MCF 10A (cell line): Measurements from ENCODE around the gene KLF11. TPM values are rescaled to one million over a fixed set of nuclear protein-coding genes. Genes with fewer than 3 reads are reported as not detected.

ENCODE experiments used
- BruUV-seq: library from RNA; stranded (reverse); fragments of 400-500 nt; replicated peaks from 2 replicates; lab custom pipeline; 2021; lab: Mats Ljungman, UMichigan
- CTCF ChIA-PET: fragments of 300-600 bp; sonication (Branson Sonifier 250); formaldehyde crosslinking; extraction: SDS; loops from one replicate; lab custom pipeline; 2021; ENCODE audit warnings: antibody characterized with exemption, inconsistent platforms; lab: Yijun Ruan, JAX
- POLR2A ChIA-PET: fragments of 300-600, 350-650 bp; sonication (Branson Sonifier 250); formaldehyde crosslinking; extraction: SDS; loops from one replicate; lab custom pipeline; 2020; ENCODE audit warnings: antibody characterized with exemption, inconsistent platforms; lab: Yijun Ruan, JAX
- DNase-seq: peaks from one replicate; pipeline ENCODE4 v3.0.0-alpha.2; 2018; ENCODE audit not compliant: unreplicated experiment
- H3K27ac Mint-ChIP-seq: one replicate; pipeline ENCODE4 v1.8.0; 2022; ENCODE audit warnings: mild to moderate bottlenecking, low read depth, mixed read lengths; ENCODE audit not compliant: unreplicated experiment
- H3K27me3 Mint-ChIP-seq: one replicate; pipeline ENCODE4 v1.8.0; 2022; ENCODE audit warnings: mixed read lengths; ENCODE audit not compliant: insufficient read depth, unreplicated experiment
- H3K36me3 Mint-ChIP-seq: one replicate; pipeline ENCODE4 v1.8.0; 2022; ENCODE audit warnings: mild to moderate bottlenecking, moderate library complexity, mixed read lengths; ENCODE audit not compliant: insufficient read depth, unreplicated experiment
- H3K4me1 Mint-ChIP-seq: one replicate; pipeline ENCODE4 v1.8.0; 2022; ENCODE audit warnings: mixed read lengths; ENCODE audit not compliant: insufficient read depth, unreplicated experiment
- H3K4me3 Mint-ChIP-seq: one replicate; pipeline ENCODE4 v1.8.0; 2022; ENCODE audit warnings: mild to moderate bottlenecking, moderate library complexity, mixed read lengths; ENCODE audit not compliant: unreplicated experiment
- H3K9me3 Mint-ChIP-seq: one replicate; pipeline ENCODE4 v1.8.0; 2022; ENCODE audit warnings: mixed read lengths; ENCODE audit not compliant: unreplicated experiment
- intact Hi-C: fragments of 100-400 bp; cut with micrococcal nuclease; formaldehyde crosslinking; loops from 2 replicates; pipeline ENCODE4 v1.14.1; 2022
- total RNA-seq: library from RNA; stranded (reverse); gene quantifications from 2 replicates; pipeline ENCODE4 v1.2.3, GENCODE V29; 2022
- TF ChIP-seq, protein P1 (sequence below): fragments of 200-600 bp; IDR thresholded peaks from one replicate; pipeline ENCODE4 v1.8.0; 2022; ENCODE audit warnings: antibody characterized with exemption, mild to moderate bottlenecking; ENCODE audit not compliant: unreplicated experiment

Gene KLF11
- total RNA-seq, 1 experiment from 2014 or later, result 7.1 TPM

DNA sequence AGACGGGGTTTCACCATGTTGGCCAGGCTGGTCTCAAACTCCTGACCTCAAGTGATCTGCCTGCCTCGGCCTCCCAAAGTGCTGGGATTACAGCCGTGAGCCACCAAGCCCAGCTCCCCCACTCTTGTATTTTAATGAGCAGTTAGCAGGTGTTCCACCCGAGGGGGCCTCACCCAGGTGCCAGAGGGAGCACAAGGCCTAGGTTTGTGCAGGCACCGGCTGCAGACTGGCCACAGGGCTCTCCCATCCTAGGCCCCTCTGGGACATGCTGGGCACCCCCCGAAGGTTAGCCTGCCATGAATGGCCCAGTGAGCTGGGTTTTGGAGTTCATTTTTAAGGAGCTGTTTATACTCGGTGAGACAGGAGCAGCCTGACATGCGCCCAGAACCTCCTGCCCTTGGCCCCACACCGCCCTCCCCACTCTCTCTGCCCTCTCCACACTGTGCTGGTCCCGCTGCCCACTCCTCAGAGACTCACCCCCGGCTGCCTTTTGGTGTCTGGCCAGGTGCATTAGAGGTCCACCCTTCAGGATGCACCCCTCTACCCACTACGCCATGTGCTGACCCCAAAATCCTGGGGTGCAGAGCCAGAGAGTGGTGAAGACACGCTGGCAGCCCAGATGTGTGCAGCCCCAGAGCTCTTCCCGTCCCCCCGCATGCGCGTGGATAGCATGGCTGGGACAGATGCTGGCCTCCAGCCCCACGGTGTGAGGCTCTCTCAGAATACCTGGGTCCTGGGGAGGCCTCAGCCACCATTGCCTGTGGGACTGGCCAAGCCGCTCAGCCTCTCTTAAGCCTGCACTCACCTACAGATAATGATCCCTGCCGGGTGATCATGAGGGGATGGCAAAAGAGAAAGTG, 11.2 kb upstream of the KLF11 start:
- CTCF ChIA-PET, result interaction anchor here (0.5 to 4.2 kb wide), 3 partner anchors 31 to 402 kb away, joined by 4 to 18 read pairs (median 6); no protein-coding TSS in a partner anchor
- TF ChIP-seq, protein P1, sequence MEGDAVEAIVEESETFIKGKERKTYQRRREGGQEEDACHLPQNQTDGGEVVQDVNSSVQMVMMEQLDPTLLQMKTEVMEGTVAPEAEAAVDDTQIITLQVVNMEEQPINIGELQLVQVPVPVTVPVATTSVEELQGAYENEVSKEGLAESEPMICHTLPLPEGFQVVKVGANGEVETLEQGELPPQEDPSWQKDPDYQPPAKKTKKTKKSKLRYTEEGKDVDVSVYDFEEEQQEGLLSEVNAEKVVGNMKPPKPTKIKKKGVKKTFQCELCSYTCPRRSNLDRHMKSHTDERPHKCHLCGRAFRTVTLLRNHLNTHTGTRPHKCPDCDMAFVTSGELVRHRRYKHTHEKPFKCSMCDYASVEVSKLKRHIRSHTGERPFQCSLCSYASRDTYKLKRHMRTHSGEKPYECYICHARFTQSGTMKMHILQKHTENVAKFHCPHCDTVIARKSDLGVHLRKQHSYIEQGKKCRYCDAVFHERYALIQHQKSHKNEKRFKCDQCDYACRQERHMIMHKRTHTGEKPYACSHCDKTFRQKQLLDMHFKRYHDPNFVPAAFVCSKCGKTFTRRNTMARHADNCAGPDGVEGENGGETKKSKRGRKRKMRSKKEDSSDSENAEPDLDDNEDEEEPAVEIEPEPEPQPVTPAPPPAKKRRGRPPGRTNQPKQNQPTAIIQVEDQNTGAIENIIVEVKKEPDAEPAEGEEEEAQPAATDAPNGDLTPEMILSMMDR, result no peak
- intact Hi-C loops, result no loop called here
- DNase-seq, result no peak
- POLR2A ChIA-PET, result no interaction called here
- no peaks in the 10 kb centered on the region for H3K36me3 Mint-ChIP-seq
- no peak overlapping the region for H3K27ac Mint-ChIP-seq
- H3K4me3 Mint-ChIP-seq, result no peak overlapping the region
- no peaks in the 10 kb centered on the region for H3K4me1 Mint-ChIP-seq
- H3K9me3 Mint-ChIP-seq, result no peaks in the 10 kb centered on the region
- no peaks in the 10 kb centered on the region for H3K27me3 Mint-ChIP-seq
- no TSS peak for BruUV-seq

DNA sequence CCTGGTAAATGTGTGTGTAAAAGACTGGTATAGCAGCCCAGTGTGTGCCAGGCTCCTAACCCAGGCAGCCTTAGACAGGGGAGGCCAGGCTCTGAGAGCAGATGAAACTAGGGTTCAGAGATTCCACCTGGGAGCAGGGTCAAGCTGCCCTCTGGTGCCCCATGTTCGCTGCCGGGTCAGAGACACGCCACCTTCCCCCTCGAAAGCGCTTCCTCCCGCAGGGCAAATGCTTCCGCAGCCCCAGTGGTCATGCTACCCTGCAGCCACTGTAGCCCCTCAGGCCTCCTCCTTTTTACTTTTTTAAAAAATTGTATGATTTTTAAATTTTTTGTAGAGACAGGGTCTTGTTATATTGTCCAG, 10.6 kb upstream of the KLF11 start:
- Mint-ChIP-seq H3K36me3 (no peaks in the 10 kb centered on the region), H3K4me1 (no peaks in the 10 kb centered on the region), H3K27me3 (no peaks in the 10 kb centered on the region), H3K27ac (no peak overlapping the region), H3K4me3 (no peak overlapping the region), H3K9me3 (no peaks in the 10 kb centered on the region)
- DNase-seq, result no peak
- intact Hi-C loops, result no loop called here
- TF ChIP-seq, protein P1, result no peak
- CTCF ChIA-PET, result interaction anchor here (0.5 to 4.2 kb wide), 2 partner anchors 48 to 401 kb away, joined by 4 to 18 read pairs; no protein-coding TSS in a partner anchor
- POLR2A ChIA-PET, result no interaction called here
- no TSS peak for BruUV-seq

DNA sequence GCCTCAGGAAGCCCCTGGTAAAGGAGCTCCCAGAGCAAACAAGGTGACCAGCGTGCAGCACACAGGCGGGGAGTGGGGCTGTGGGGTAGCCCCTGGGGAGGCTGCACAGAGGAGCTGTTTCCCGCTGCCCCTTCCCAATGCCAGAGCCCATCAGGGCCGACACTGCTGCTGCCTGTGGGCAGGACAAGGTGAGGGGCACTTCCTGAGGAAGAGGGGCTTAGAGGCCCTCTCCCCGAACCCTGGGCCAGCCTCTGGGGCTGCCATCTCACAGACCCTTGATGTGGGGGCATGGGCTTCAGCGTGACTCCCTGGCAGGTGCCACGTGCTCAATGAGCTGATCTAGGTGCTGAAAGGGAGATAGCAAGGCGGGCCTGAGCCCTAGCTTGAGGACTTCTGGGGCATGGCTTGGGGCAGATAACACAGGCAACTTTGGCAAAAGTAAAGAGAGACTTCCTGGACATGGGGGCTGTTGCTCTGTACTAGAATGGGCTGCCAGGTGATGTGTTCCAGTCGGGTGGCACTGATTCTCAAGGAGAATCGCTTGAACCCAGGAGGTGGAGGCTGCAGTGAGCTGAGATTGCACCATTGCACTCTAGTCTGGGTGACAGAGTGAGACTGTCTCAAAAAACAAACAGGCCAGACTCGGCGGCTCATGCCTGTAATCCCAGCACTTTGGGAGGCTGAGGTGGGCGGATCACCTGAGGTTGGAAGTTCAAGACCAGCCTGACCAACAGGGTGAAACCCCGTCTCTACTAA, 9.9 kb upstream of the KLF11 start:
- CTCF ChIA-PET, result interaction anchor here (1.0 to 4.2 kb wide), 3 partner anchors 13 to 49 kb away, joined by 3 to 18 read pairs (median 3); no protein-coding TSS in a partner anchor
- Mint-ChIP-seq H3K27ac (no peak overlapping the region), H3K36me3 (no peaks in the 10 kb centered on the region), H3K4me3 (no peak overlapping the region), H3K9me3 (no peaks in the 10 kb centered on the region), H3K27me3 (no peaks in the 10 kb centered on the region), H3K4me1 (no peaks in the 10 kb centered on the region)
- intact Hi-C loops, result no loop called here
- TF ChIP-seq, protein P1, result no peak
- no peak for DNase-seq
- POLR2A ChIA-PET, result no interaction called here
- BruUV-seq, result no TSS peak
